GM12865 (cell line): ENCODE results near the gene KCNQ4.

ENCODE experiments used
- DNase-seq: peaks from one replicate; pipeline ENCODE4 v3.0.0; 2010; ENCODE audit warnings: low read depth
- H3K4me3 ChIP-seq: 2 replicates; pipeline ENCODE4 v1.5.1; 2011; ENCODE audit warnings: mild to moderate bottlenecking, low read depth, low read length, control low read depth
- CTCF ChIP-seq: IDR thresholded peaks from 2 replicates; pipeline ENCODE4 v1.5.1; 2011; ENCODE audit warnings: low read length, control low read depth, low read depth, inconsistent platforms; ENCODE audit not compliant: insufficient read depth; ENCODE audit errors: missing control alignments

Gene KCNQ4

GRCh38 chr1:40785446-40785845 is 1.9 kb downstream of the KCNQ4 start:
- H3K4me3 ChIP-seq: no peak overlapping the region
- TF ChIP-seq CTCF: no peak
- no peak for DNase-seq

DNA sequence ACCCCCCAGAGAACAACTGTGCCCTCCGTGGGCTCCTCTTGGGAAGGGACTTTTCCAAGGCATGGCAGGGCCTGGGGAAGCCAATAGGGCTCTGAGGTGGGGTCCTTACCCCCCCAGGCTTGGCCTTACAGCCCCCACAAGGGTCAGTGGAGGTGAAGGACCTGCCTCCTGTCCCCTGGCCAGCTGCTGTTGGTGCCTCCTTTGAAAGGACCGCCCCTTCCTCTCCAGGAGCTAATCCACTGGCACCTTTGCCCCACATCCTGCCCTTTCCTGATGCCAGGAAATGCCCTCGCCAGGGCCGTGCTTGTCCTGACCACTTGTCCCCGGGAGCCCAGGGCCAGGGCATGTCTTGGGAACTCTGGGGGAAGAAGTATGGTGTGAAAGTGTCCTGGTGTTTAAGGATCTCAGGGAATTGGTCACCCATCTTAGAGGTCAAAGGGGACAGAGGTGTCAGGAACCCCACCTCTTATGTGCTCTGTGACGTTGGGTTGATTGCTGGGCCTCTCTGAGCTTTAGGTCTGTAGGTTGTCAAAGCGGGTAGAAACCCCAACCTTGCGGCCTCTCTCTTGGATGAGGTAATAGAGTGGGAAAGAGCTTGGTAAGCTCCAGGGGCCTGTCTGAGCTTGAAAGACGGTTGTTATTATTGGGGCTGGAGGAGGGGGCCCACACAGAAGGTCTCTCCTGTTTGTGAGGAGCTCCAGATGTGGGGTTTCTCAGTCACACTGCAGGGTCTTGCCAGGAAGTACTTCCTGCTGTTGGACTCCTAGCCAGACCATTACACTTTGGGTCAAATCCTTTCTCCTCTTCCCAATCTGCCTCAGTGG is 2.8 kb downstream of the KCNQ4 start:
- no peak for TF ChIP-seq CTCF
- no peak overlapping the region for H3K4me3 ChIP-seq
- no peak for DNase-seq

GRCh38 chr1:40786995-40787705 is 3.6 kb downstream of the KCNQ4 start:
- no peak for DNase-seq
- H3K4me3 ChIP-seq: no peak overlapping the region
- no peak for TF ChIP-seq CTCF

GRCh38 chr1:40787737-40788560 is 4.4 kb downstream of the KCNQ4 start:
- H3K4me3 ChIP-seq: no peak overlapping the region
- no peak for TF ChIP-seq CTCF
- no peak for DNase-seq

- no peak for TF ChIP-seq CTCF
Observed at GRCh38 chr1:40788561-40789341, 5.2 kb downstream of the KCNQ4 start.

GRCh38 chr1:40789342-40789598 is 5.7 kb downstream of the KCNQ4 start:
- H3K4me3 ChIP-seq: no peak overlapping the region
- DNase-seq: no peak
- TF ChIP-seq CTCF: no peak

More at GRCh38 chr1:40788561-40789341, 5.2 kb downstream of the KCNQ4 start:
- no peak overlapping the region for H3K4me3 ChIP-seq
- no peak for DNase-seq
